ENCODE results near the gene TSPAN17.

- TF ChIP-seq CTCF (conservative IDR thresholded peaks at IDR 0.05) (no peak), ZFX (IDR thresholded peaks at IDR 0.05) (no peak)
These were observed 30.1 kb downstream of the TSPAN17 start for GRCh38 chr5:176677209-176677939.
